Pancreas (tissue), 10 donors: Measurements from ENCODE around the gene FAM3C. TPM values are rescaled to one million over a fixed set of nuclear protein-coding genes. Genes with fewer than 3 reads are reported as not detected.

ENCODE experiments used
- ATAC-seq, 4 donors: fragments of 200-7000 bp; cut with Tn5 transposase; one replicate each; pipeline versions ENCODE4 v1.8.0 to v1.9.1; 2020; ENCODE audit warnings: mild to moderate bottlenecking in 4 of 4, moderate library complexity in 4 of 4
- DNase-seq, 6 donors: peaks; one replicate each; pipeline ENCODE4 v3.0.0-alpha.2; 2020
- FAIRE-seq: peaks from 2 replicates; lab custom pipeline; 2012; peaks lifted over from hg19 to GRCh38; lab: Jason Lieb, UNC
- H3K27ac ChIP-seq, 4 donors: fragments of 200-600 bp; sonication (generic); 1 replicate in 3 of 4; 2 replicates in 1 of 4; pipeline versions ENCODE4 v1.5.0 to v1.8.0; 2020
- H3K27me3 ChIP-seq, 4 donors: fragments of 200-600 bp; one replicate each; pipeline ENCODE4 v1.8.0; 2021
- H3K36me3 ChIP-seq, 3 donors: fragments of 200-600 bp; sonication (generic) in 1 of 3; one replicate each; pipeline versions ENCODE4 v1.5.0 to v1.8.0; 2020 to 2021
- H3K4me1 ChIP-seq, 3 donors: fragments of 200-600 bp; one replicate each; pipeline ENCODE4 v1.8.0; 2021
- H3K4me3 ChIP-seq, 4 donors: fragments of 200-600 bp; sonication (generic) in 2 of 4; one replicate each; pipeline versions ENCODE4 v1.5.0 to v1.8.0; 2020 to 2021
- H3K9me3 ChIP-seq, 4 donors: fragments of 200-600 bp; one replicate each; pipeline ENCODE4 v1.8.0; 2021
- CTCF ChIP-seq, 4 donors: fragments of 200-600 bp; sonication (generic) in 3 of 4; IDR thresholded peaks; one replicate each; pipeline versions ENCODE4 v1.5.0 to v1.8.0; 2021; ENCODE audit warnings: antibody characterized with exemption in 4 of 4
- WGBS, 2 donors: extraction: QIAGEN DNeasy Blood & Tissue Kit; methylation state at CpG; one replicate each; pipeline ENCODE4 v1.1.7; 2013; 5-methylcytosine and 5-hydroxymethylcytosine counted together
- intact Hi-C, 3 donors: fragments of 100-400 bp; cut with DNase I; formaldehyde crosslinking; loops; one replicate each; pipeline versions ENCODE4 v1.11.1 to v1.14.2; 2022
- polyA plus RNA-seq, 2 donors: library from polyadenylated mRNA; stranded (reverse); fragments of 200-250 nt; gene quantifications; one replicate each; pipeline ENCODE4 v1.2.3, GENCODE V29; 2013
- total RNA-seq, 6 donors: library from RNA; stranded (reverse); fragmentation: NEBNext Ultra II Directional in 4 of 6; extraction: Animal tissue kit (Norgen Biotek cat#: 25700) in 4 of 6; gene quantifications; one replicate each; pipeline versions ENCODE4 v1.2.1 to v1.2.4, GENCODE V29; 2021 to 2023
- donor health status: healthy with polysubstance abuse.
- donor health status: DM: no; HTN: no; CAD: no; lungs with moderate emphysema.
- donor health status: DM: no; HTN: no; CAD: no.
- donor health status: control.
- donor health status: control.
- donor health status: Bipolar disorder and iron deficiency.
- donor health status: DM: yes; HTN: yes; CAD: no.
- donor health status: DM: no; HTN: no; CAD: no.
- donor health status: DM: no; HTN: no; CAD: no.
- donor health status: DM: yes; HTN: yes; CAD: no.

Gene FAM3C
- total and polyA plus RNA-seq, 8 donors: 18.2 to 43.6 (median 37.4) TPM

DNA sequence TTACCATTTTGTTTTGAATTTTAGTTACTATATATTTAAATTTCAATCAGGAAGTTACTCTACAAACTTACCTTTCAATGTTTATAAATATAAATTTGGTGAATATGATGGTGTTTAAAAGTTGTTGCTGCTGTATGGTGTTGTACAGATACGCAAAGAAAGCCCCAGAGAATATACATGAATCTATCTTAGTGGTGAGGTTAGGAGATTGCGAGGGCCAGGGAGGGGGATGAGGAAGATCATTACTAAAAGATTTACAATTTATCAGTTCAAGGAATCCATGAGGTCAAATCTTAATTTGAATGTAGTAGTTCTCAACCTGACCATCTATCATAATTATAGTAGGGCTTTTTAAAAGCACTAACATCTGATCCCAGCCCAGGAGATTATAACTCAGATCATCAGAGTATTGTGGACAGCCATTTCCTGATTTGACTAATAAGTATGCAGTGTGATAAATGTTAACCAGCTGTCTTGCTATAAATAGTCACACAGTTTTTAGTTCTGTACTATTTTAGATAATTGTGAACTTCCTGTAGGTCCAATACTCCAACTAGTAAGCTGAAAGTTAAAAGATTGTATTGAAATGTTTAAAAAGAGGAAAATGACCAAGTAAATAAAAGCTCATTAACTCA, 23.6 kb downstream of the FAM3C start:
- H3K4me1 ChIP-seq: peaks cover 0 to 9% (median 6%) of the 10 kb centered on the region in 3 donors
- DNase-seq (no peak), ATAC-seq (peak in 2 of 4 donors; percentile 39 to 50), FAIRE-seq (no peak)
- no peaks in the 10 kb centered on the region for H3K9me3 ChIP-seq
- intact Hi-C loops: no loop called here
- 90 to 96% methylated on average over 2 of the region's 2 CpGs for WGBS, 2 donors
- no peaks in the 10 kb centered on the region for H3K27me3 ChIP-seq
- no peak overlapping the region for H3K27ac ChIP-seq
- TF ChIP-seq CTCF (IDR thresholded peaks at IDR 0.05): no peak
- H3K4me3 ChIP-seq: no peak overlapping the region
- peaks cover 0 to 10% (median 0%) of the 10 kb centered on the region in 3 donors for H3K36me3 ChIP-seq

DNA sequence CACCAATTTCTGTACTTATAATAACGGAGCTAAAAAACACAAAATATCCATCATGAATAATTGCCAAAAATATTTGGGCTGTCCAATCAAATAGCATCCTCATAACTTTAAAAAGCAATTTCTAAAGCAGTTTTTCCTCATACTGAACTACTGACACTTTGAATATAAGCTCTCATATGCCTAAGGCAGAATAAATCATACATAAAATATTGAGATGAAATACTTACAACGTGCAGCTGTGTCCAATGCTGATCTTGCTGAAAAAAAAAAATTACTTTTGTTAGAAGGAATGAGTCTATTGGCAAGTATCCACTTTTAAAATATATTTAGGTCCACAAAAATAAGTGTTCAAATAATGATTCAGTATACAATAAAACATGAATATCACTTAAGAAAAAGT, 24.2 kb downstream of the FAM3C start:
- DNase-seq (no peak), FAIRE-seq (no peak), ATAC-seq (no peak)
- 69 to 70% methylated on average over 2 of the region's 2 CpGs for WGBS, 2 donors
- Histone ChIP-seq H3K36me3 (peaks cover 0 to 10% (median 0%) of the 10 kb centered on the region in 3 donors), H3K4me3 (no peak overlapping the region), H3K4me1 (peaks cover 2 to 9% (median 6%) of the 10 kb centered on the region in 3 donors), H3K9me3 (no peaks in the 10 kb centered on the region), H3K27ac (no peak overlapping the region), H3K27me3 (no peaks in the 10 kb centered on the region)
- intact Hi-C loops: no loop called here
- no peak for TF ChIP-seq CTCF (IDR thresholded peaks at IDR 0.05)

- ATAC-seq (no peak), DNase-seq (no peak), FAIRE-seq (no peak)
- intact Hi-C loops: no loop called here
- no peak for TF ChIP-seq CTCF (IDR thresholded peaks at IDR 0.05)
- Histone ChIP-seq H3K9me3 (no peaks in the 10 kb centered on the region), H3K27ac (no peak overlapping the region), H3K36me3 (peaks cover 0 to 10% (median 0%) of the 10 kb centered on the region in 3 donors), H3K4me1 (peaks cover 4 to 9% (median 6%) of the 10 kb centered on the region in 3 donors), H3K4me3 (no peak overlapping the region), H3K27me3 (no peaks in the 10 kb centered on the region)
- WGBS, 2 donors: 61 to 83% methylated on average over 1 of the region's 1 CpG
Measured at GRCh38 chr7:121371367-121371766, 24.7 kb downstream of the FAM3C start.

DNA sequence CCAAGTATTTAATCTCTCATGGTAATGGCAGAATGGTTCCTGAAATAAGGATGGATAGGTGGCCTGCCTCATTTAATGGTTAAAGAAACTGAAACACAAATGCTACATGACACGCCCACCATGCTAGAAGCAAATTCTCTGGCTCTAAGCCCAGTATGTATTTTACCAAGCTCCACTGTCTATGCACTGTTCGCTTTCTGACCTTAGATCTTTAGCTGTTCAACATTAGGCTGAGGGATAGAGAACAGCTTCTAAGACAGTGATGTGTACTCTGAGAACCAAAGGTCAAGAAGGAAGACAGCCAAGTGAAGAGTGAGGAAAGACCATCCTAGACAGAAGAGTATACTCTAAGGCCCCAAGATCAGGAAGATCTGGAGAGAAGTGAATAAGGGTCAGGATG, 26.6 kb downstream of the FAM3C start:
- ATAC-seq (peak in 3 of 4 donors; percentile 44 to 56 (median 51)), FAIRE-seq (no peak), DNase-seq (no peak)
- no peak overlapping the region for H3K4me3 ChIP-seq
- H3K4me1 ChIP-seq: peaks cover 4 to 9% (median 6%) of the 10 kb centered on the region in 3 donors
- TF ChIP-seq CTCF (IDR thresholded peaks at IDR 0.05): no peak
- H3K27me3 ChIP-seq: no peaks in the 10 kb centered on the region
- peaks cover 0 to 10% (median 0%) of the 10 kb centered on the region in 3 donors for H3K36me3 ChIP-seq
- intact Hi-C loops: loop anchor here in 2 of 3 donors (5.0 to 10.0 kb wide), 3 partner anchors 175 to 625 kb away; no protein-coding TSS in a partner anchor
- WGBS, 2 donors: 26 to 38% methylated on average over 2 of the region's 2 CpGs
- no peak overlapping the region for H3K27ac ChIP-seq
- no peaks in the 10 kb centered on the region for H3K9me3 ChIP-seq
